ENCODE results near the gene MOSPD2. TPM values are rescaled to one million over a fixed set of nuclear protein-coding genes. Genes with fewer than 3 reads are reported as not detected.

Gene MOSPD2
- total RNA-seq, 2 experiments from 2014 or later, result 16.0 to 16.1 TPM

DNA sequence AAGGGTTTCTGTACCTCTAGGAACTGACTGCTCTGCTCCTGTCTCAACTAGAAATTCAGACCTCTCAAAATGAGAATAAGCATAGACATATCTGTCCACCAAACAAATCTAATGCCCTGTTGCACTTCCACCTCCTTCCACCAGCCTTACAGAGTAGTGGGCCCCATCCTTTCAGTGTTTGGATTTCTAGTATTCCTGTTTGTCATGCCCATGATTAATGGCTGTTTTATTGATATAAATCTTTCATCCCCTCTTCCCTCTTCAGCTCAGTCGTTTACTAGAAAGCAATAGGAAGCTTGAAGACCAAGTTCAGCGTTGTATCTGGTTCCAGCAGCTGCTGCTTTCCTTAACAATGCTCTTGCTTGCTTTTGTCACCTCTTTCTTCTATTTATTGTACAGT, 46.2 kb downstream of the MOSPD2 start:
- peaks cover 4% of the 10 kb centered on the region for H3K4me1 Mint-ChIP-seq (ENCODE audit: low read depth)
- CTCF ChIA-PET, result no interaction called here

DNA sequence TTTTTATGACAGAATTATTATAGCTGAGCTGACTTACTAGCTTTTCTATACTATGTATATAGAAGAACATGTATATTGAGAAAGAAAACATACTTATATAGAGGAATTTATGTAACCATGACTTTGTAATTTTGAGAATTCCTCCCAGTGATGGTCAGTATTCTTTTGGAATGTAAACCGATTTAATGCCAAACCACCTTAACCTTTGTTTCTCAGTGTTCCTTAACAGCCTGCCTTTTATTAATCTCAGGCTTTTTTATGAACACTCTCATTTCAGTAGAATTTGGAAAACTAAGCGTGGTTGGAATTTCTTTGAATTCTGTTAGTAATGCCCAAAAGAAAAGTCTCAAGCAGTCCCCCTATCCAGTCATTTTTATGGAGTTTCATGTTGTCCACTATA, 47.0 kb downstream of the MOSPD2 start:
- H3K4me1 Mint-ChIP-seq (ENCODE audit: low read depth), result peaks cover 4% of the 10 kb centered on the region
- H3K27me3 Mint-ChIP-seq (ENCODE audit: low read depth), result no peaks in the 10 kb centered on the region
- CTCF ChIA-PET, result no interaction called here
- intact Hi-C loops (cut with micrococcal nuclease), result no loop called here
- no peak for DNase-seq
- no peak overlapping the region for H3K4me3 Mint-ChIP-seq
- no peak overlapping the region for H3K27ac Mint-ChIP-seq
- H3K36me3 Mint-ChIP-seq (ENCODE audit: low read depth), result peaks cover 20% of the 10 kb centered on the region
- no peaks in the 10 kb centered on the region for H3K9me3 Mint-ChIP-seq

More for the DNA sequence above, 46.2 kb downstream of the MOSPD2 start:
- Mint-ChIP-seq H3K4me3 (no peak overlapping the region), H3K36me3 (ENCODE audit: low read depth) (peaks cover 20% of the 10 kb centered on the region), H3K27ac (no peak overlapping the region), H3K27me3 (ENCODE audit: low read depth) (no peaks in the 10 kb centered on the region), H3K9me3 (no peaks in the 10 kb centered on the region)
- intact Hi-C loops (cut with micrococcal nuclease), result no loop called here
- no peak for DNase-seq

DNA sequence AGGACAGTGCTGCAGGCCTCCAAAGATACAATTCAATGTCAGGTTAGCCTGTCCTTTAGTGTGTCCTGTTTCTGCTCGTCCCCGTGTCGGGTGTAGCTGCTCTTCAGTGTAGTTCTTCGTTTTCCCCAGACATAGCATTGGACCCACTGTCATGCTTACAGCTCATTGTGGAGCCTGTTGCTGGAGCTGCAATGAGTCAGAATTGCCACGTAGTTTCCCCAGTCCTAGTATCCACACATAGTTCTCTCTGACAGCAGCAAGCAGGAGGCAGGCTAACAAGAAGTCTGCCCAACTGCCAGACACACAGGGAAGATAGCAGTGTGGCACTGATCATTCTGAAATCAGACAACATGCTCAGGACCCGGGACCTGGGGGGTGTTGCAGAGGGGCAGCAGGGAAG, 49.2 kb downstream of the MOSPD2 start:
- peak; percentile 7 for DNase-seq
- CTCF ChIA-PET, result no interaction called here
- no peak overlapping the region for H3K4me3 Mint-ChIP-seq
- H3K4me1 Mint-ChIP-seq (ENCODE audit: low read depth), result peaks cover 4% of the 10 kb centered on the region
- H3K27me3 Mint-ChIP-seq (ENCODE audit: low read depth), result no peaks in the 10 kb centered on the region
- H3K27ac Mint-ChIP-seq, result no peak overlapping the region
- intact Hi-C loops (cut with micrococcal nuclease), result no loop called here
- peaks cover 10% of the 10 kb centered on the region for H3K36me3 Mint-ChIP-seq (ENCODE audit: low read depth)
- H3K9me3 Mint-ChIP-seq, result no peaks in the 10 kb centered on the region

DNA sequence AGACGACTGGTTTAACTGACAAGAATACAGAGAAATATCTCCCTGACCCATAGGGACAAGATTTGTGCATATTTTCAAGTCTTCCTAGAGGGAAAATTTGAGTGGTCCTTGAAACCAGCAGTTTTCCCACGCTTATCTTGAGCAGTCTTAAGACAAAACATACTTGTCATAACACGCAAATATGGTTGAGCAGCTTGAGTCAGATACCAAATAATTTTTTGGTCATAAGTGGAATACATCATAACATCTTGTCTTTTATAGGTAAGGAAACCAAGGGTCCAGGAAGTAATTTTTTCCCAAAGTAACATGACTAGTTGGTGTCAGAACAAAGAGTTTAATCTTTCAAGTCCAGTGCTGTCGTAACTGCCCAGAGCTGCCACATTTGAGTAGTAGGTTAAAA, 50.5 kb downstream of the MOSPD2 start:
- peaks cover 7% of the 10 kb centered on the region for H3K36me3 Mint-ChIP-seq (ENCODE audit: low read depth)
- peaks cover 4% of the 10 kb centered on the region for H3K4me1 Mint-ChIP-seq (ENCODE audit: low read depth)
- H3K4me3 Mint-ChIP-seq, result no peak overlapping the region
- H3K27ac Mint-ChIP-seq, result no peak overlapping the region
- intact Hi-C loops (cut with micrococcal nuclease), result no loop called here
- no peaks in the 10 kb centered on the region for H3K9me3 Mint-ChIP-seq
- DNase-seq, result no peak
- CTCF ChIA-PET, result no interaction called here
- H3K27me3 Mint-ChIP-seq (ENCODE audit: low read depth), result no peaks in the 10 kb centered on the region

DNA sequence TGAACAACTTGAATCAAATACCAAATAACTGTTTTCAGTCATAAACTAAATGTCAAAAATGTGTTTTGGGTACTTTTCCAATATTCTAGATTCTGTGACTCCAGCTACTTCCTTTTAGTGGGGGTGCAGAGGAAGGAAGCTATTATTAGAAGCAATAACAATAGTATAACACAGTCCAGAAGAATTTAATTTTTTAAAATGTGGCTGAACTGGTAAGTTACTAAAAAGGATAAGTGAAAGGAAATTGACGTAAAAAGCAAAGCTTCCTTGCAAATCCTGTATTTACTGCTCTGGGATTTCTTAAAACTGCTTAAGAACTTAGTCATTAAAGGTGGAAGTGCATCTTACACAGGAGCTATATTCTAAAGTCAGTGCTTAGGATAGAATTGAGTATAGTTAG, 53.2 kb downstream of the MOSPD2 start:
- Mint-ChIP-seq H3K4me1 (ENCODE audit: low read depth) (peaks cover 4% of the 10 kb centered on the region), H3K27ac (no peak overlapping the region), H3K36me3 (ENCODE audit: low read depth) (peaks cover 4% of the 10 kb centered on the region), H3K4me3 (no peak overlapping the region), H3K27me3 (ENCODE audit: low read depth) (no peaks in the 10 kb centered on the region), H3K9me3 (no peaks in the 10 kb centered on the region)
- DNase-seq, result no peak
- CTCF ChIA-PET, result no interaction called here
- intact Hi-C loops (cut with micrococcal nuclease), result no loop called here

DNA sequence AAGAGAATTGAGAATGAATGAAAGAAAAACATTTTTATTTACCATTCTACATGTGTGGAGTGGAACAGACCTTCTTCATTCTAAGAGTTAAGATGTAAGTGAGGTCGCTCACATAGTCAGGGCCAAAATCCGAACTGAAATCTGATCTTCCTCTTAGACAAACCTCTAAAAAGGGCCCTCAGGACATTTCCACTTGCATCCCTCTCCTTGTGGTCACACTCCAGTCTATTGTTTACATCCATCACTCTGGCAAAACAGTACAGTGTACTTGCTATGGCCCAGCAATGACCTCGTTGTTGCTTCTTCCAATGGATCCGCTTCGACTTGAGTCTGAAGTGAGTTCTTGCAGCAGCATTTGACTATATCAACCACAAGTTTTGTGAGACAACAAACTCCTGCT, 54.2 kb downstream of the MOSPD2 start:
- intact Hi-C loops (cut with micrococcal nuclease), result no loop called here
- H3K27ac Mint-ChIP-seq, result no peak overlapping the region
- H3K4me3 Mint-ChIP-seq, result no peak overlapping the region
- DNase-seq, result no peak
- H3K4me1 Mint-ChIP-seq (ENCODE audit: low read depth), result peaks cover 2% of the 10 kb centered on the region
- no peaks in the 10 kb centered on the region for H3K9me3 Mint-ChIP-seq
- no peaks in the 10 kb centered on the region for H3K27me3 Mint-ChIP-seq (ENCODE audit: low read depth)
- CTCF ChIA-PET, result no interaction called here
- H3K36me3 Mint-ChIP-seq (ENCODE audit: low read depth), result peaks cover 4% of the 10 kb centered on the region

DNA sequence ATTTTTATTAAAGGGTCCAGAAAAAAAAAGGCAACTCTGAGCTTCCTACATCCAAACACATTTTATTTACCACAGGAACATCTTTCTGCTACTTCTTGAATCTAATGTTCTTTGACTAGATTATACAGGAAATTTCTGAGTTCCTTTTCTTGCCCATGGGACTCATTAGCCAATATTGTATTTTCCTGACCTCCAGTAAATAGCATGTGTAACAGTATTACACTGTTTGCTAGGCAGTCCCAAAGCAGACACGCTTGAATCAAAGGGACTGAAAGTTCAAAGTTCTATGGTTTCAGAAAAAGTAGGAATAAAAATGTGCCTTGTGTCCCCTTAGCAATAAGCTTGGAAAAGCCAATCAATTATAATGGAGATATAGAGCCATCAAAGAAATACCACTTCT, 57.4 kb downstream of the MOSPD2 start:
- no peaks in the 10 kb centered on the region for H3K4me1 Mint-ChIP-seq (ENCODE audit: low read depth)
- no peaks in the 10 kb centered on the region for H3K36me3 Mint-ChIP-seq (ENCODE audit: low read depth)
- intact Hi-C loops (cut with micrococcal nuclease), result no loop called here
- H3K9me3 Mint-ChIP-seq, result no peaks in the 10 kb centered on the region
- H3K27me3 Mint-ChIP-seq (ENCODE audit: low read depth), result no peaks in the 10 kb centered on the region
- H3K4me3 Mint-ChIP-seq, result no peak overlapping the region
- H3K27ac Mint-ChIP-seq, result no peak overlapping the region
- CTCF ChIA-PET, result interaction anchor here (0.5 kb wide), 1 partner anchor 314 kb away, joined by 4 read pairs; no protein-coding TSS in a partner anchor
- no peak for DNase-seq

DNA sequence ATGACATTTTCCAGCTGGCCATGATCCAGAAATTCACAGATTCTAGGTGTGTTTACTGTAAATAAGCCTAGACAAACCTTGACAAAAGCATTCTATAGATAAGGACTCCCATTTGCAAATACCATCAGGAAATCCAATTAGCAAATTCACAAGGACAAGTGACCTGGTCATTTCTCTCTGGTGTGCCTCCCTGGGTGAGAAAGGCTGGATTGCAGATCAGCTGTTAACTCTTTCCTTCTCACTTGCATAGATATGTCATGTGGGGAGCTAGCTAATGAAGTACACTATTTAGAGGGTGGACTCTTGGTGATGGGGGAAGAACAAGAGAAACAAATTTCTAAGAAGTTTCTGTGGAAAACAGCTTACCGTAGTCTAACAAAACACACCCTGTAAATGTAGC, 58.9 kb downstream of the MOSPD2 start:
- Mint-ChIP-seq H3K4me3 (no peak overlapping the region), H3K27me3 (ENCODE audit: low read depth) (no peaks in the 10 kb centered on the region), H3K9me3 (no peaks in the 10 kb centered on the region), H3K36me3 (ENCODE audit: low read depth) (no peaks in the 10 kb centered on the region), H3K4me1 (ENCODE audit: low read depth) (no peaks in the 10 kb centered on the region), H3K27ac (no peak overlapping the region)
- intact Hi-C loops (cut with micrococcal nuclease), result no loop called here
- CTCF ChIA-PET, result no interaction called here
- no peak for DNase-seq

DNA sequence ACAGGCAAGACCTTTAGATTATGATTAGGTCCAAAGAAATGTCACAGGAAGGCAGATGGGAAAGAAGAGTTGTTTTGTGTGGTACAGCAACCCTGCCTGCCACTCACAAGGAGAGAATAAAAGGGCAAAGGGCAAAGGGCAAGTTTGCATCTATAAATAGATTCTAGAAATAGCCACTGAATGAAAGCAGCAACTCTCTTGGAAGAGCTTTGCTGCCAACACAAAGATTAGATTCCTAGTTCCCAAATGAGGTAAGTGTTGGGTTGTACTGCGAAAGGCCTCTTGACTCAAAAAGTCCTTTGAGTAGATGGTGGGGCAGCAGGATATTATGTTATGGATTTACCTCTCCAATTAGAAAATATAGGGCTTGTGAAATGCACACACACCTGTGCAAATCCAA, 61.2 kb downstream of the MOSPD2 start:
- intact Hi-C loops (cut with micrococcal nuclease), result no loop called here
- no peak overlapping the region for H3K4me3 Mint-ChIP-seq
- no peaks in the 10 kb centered on the region for H3K36me3 Mint-ChIP-seq (ENCODE audit: low read depth)
- DNase-seq, result no peak
- no peaks in the 10 kb centered on the region for H3K4me1 Mint-ChIP-seq (ENCODE audit: low read depth)
- no peak overlapping the region for H3K27ac Mint-ChIP-seq
- no peaks in the 10 kb centered on the region for H3K9me3 Mint-ChIP-seq
- H3K27me3 Mint-ChIP-seq (ENCODE audit: low read depth), result no peaks in the 10 kb centered on the region
- CTCF ChIA-PET, result no interaction called here

DNA sequence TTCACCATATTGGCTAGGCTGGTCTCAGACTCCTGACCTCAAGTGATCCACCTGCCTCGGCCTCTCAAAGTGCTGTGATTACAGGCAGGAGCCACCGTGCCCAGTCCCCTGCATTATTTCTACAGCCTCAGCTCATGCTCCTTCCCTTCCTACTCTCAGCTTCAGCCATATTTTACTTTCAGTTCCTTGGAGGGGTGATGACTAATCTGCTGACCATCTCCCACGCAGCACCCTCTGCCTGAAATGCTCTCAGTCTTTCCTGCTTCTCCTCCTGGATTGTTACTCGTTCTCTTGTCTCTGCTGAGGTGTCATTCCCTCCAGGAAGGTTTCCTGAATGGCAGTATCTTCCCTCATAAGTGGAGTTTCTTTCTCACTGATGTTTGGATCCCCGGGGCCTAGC, 63.3 kb downstream of the MOSPD2 start:
- no peaks in the 10 kb centered on the region for H3K4me1 Mint-ChIP-seq (ENCODE audit: low read depth)
- H3K27me3 Mint-ChIP-seq (ENCODE audit: low read depth), result no peaks in the 10 kb centered on the region
- no peak for DNase-seq
- CTCF ChIA-PET, result no interaction called here
- no peak overlapping the region for H3K27ac Mint-ChIP-seq
- intact Hi-C loops (cut with micrococcal nuclease), result no loop called here
- no peaks in the 10 kb centered on the region for H3K9me3 Mint-ChIP-seq
- no peak overlapping the region for H3K4me3 Mint-ChIP-seq
- H3K36me3 Mint-ChIP-seq (ENCODE audit: low read depth), result no peaks in the 10 kb centered on the region

DNA sequence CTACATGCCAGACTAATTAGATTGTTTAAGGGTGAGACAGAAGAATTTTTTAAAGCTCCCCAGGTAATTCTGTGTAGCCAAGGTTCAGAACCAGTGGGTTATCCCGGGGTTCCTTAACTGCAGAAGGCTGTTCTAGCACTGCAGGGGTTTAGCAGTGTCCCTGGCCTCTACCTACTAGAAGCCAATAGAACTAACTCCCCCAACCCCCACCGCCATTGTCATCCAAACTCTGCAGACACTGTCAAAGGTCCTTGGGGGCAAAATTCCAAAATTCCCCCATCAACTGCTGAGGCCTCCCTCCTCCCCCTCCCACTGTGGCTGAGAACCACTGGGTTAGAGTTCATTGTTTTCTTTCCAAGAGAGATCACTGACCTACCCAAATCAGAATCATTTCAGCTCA, 66.4 kb downstream of the MOSPD2 start:
- no peak for DNase-seq
- no peaks in the 10 kb centered on the region for H3K36me3 Mint-ChIP-seq (ENCODE audit: low read depth)
- CTCF ChIA-PET, result no interaction called here
- no peak overlapping the region for H3K4me3 Mint-ChIP-seq
- intact Hi-C loops (cut with micrococcal nuclease), result no loop called here
- H3K9me3 Mint-ChIP-seq, result no peaks in the 10 kb centered on the region
- no peaks in the 10 kb centered on the region for H3K27me3 Mint-ChIP-seq (ENCODE audit: low read depth)
- no peak overlapping the region for H3K27ac Mint-ChIP-seq
- no peaks in the 10 kb centered on the region for H3K4me1 Mint-ChIP-seq (ENCODE audit: low read depth)

DNA sequence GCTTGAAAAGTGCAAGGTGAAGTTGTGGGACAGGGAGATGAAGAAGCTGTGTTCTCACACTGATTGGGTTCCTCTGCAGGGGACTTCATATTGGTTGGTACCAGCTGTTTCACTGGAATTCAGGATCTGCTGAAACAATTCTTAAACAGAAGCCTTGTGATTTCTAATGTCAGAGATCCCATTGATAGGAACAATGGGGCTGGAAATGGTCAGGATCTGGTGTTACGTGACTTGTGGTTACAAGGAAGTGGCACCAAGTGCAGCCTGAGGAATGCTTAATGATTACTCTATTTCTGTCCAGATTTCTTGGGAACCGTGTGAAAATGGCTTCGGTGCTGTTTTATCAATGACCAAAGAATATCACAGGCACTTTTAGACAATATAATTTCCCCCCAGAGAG, 68.1 kb downstream of the MOSPD2 start:
- Mint-ChIP-seq H3K9me3 (no peaks in the 10 kb centered on the region), H3K36me3 (ENCODE audit: low read depth) (no peaks in the 10 kb centered on the region), H3K27ac (no peak overlapping the region), H3K4me1 (ENCODE audit: low read depth) (no peaks in the 10 kb centered on the region), H3K4me3 (no peak overlapping the region), H3K27me3 (ENCODE audit: low read depth) (no peaks in the 10 kb centered on the region)
- intact Hi-C loops (cut with micrococcal nuclease), result no loop called here
- no peak for DNase-seq
- CTCF ChIA-PET, result no interaction called here

DNA sequence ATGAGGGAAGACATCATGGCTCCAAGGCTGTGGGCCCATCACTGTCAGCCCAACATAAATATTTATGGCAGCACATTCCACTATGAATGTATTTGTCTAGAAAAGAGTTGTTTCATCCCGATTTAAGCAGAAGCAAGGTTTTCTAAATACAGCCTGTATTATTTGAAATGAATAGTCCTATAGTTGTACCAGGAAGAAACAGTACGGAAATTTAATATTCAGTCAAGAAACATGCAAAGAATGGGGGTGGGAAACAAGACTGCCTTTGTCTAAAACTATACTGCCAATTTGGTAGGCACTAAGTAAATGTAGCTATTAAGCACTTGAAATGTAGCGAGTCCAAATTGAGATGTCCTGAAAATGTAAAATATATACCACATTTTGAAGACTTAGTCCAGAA, 69.1 kb downstream of the MOSPD2 start:
- Mint-ChIP-seq H3K4me1 (ENCODE audit: low read depth) (no peaks in the 10 kb centered on the region), H3K27me3 (ENCODE audit: low read depth) (no peaks in the 10 kb centered on the region), H3K27ac (no peak overlapping the region), H3K9me3 (no peaks in the 10 kb centered on the region), H3K4me3 (no peak overlapping the region), H3K36me3 (ENCODE audit: low read depth) (no peaks in the 10 kb centered on the region)
- intact Hi-C loops (cut with micrococcal nuclease), result no loop called here
- no peak for DNase-seq
- CTCF ChIA-PET, result no interaction called here

DNA sequence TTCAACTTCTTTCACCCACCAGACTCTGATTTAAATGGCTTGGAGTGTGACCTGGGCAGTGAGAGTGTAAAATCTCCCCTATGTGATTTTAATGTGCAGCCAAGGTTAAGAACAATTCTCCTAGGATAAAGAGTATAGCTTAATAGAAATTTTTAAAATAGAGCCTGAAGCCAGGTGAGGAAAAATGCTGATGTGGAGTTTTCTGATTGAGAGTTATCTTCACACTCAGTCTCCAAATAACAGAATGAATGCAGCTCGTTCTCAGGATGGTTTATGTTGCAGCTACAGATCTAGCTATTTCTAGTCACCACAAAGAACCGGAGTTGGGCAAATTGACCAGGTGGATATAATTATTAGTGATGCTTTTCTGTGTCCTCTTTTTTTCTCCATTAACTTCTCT, 70.7 kb downstream of the MOSPD2 start:
- Mint-ChIP-seq H3K4me3 (no peak overlapping the region), H3K27ac (no peak overlapping the region), H3K27me3 (ENCODE audit: low read depth) (no peaks in the 10 kb centered on the region), H3K9me3 (no peaks in the 10 kb centered on the region), H3K36me3 (ENCODE audit: low read depth) (no peaks in the 10 kb centered on the region), H3K4me1 (ENCODE audit: low read depth) (no peaks in the 10 kb centered on the region)
- CTCF ChIA-PET, result no interaction called here
- intact Hi-C loops (cut with micrococcal nuclease), result no loop called here
- DNase-seq, result no peak
